Measurements from ENCODE around the gene OR14J1. TPM values are rescaled to one million over a fixed set of nuclear protein-coding genes. Genes with fewer than 3 reads are reported as not detected.
"Not testable (repeated sequence)": the region's sequence is repeated elsewhere in the genome, so short reads cannot be mapped to it uniquely, and the experiment has no call there.

OR14J1 gene, protein sequence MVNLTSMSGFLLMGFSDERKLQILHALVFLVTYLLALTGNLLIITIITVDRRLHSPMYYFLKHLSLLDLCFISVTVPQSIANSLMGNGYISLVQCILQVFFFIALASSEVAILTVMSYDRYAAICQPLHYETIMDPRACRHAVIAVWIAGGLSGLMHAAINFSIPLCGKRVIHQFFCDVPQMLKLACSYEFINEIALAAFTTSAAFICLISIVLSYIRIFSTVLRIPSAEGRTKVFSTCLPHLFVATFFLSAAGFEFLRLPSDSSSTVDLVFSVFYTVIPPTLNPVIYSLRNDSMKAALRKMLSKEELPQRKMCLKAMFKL
- total RNA-seq, result not detected

DNA sequence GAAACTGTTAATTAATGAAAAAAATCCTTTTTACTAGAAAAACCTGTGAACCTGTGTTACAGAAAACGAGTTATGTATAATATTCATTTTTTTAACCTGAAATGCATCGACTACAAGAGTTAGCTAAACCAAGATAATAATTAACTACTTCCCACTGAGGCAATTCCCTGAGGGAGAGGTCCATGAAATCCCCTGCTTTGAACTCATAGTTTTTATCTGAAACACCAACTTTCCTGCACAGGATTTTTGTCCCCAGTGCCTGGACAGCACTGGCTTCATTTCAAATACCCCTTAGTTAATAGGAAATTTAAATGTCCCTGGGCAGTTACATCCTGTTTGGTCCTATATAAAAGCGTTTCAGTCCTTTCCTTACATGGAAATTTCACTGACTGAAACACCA, at the start of gene OR14J1:
Gene OR14J1, plus strand, starts transcription at position 386 of the 400 bp plus-strand sequence. CDS start 4,989 bp downstream, outside the sequence.
- Mint-ChIP-seq H3K27ac (no peak within 1 kb of the TSS), H3K4me1 (no peaks in the 10 kb centered on the region), H3K36me3 (ENCODE audit: low read depth) (no peaks in the 10 kb centered on the region), H3K9me3 (no peaks in the 10 kb centered on the region), H3K27me3 (peaks cover 9% of the 10 kb centered on the region), H3K4me3 (no peak within 1 kb of the TSS)
- DNase-seq, result no peak
- CTCF ChIA-PET, result no interaction called here
- POLR2A ChIA-PET, result no interaction called here

DNA sequence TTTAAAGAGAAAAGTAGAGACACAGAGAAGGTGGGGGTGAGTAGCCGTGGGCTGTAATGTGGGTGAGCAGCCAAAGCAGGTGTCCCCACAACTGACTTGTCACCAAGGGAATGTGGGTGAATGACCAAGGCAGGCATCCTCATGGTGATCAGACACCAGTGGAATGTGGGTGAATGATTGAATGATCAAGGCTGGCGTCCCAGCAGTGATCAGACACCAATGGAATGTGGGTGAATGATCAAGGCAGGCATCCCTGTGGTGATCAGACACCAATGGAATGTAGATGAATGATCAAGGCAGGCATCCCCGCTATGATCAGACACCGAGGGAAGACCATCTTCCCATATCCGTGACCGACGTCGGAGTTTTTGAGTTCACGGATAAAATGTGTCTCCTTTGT, 49.8 kb upstream of the OR14J1 start:
- Mint-ChIP-seq H3K9me3 (peaks cover 3% of the 10 kb centered on the region), H3K27me3 (no peaks in the 10 kb centered on the region), H3K4me1 (no peaks in the 10 kb centered on the region), H3K36me3 (ENCODE audit: low read depth) (no peaks in the 10 kb centered on the region), H3K4me3 (no peak overlapping the region), H3K27ac (no peak overlapping the region)
- no peak for DNase-seq
- POLR2A ChIA-PET, result no interaction called here
- CTCF ChIA-PET, result no interaction called here

DNA sequence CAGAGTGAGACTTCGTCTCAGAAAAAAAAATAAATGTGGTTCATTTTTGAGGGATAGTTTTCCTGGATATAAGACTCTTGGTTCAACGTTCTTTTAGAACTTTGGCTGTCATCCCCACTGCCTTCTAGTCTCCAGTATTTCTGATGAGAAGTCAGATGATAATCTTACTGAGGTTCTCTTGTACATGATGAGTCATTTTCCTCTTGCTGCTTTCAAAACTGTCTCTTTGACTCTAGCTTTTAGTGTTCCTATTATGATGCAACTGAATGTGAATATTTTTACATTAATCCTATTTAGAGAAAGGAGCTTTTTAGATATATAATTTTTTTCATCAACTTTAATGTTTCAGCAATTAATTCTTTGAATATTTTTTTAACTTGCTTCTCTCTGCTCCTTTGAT, 46.0 kb upstream of the OR14J1 start:
- DNase-seq, result no peak
- H3K9me3 Mint-ChIP-seq, result peaks cover 3% of the 10 kb centered on the region
- POLR2A ChIA-PET, result no interaction called here
- H3K36me3 Mint-ChIP-seq (ENCODE audit: low read depth), result no peaks in the 10 kb centered on the region
- H3K4me3 Mint-ChIP-seq, result no peak overlapping the region
- no peaks in the 10 kb centered on the region for H3K4me1 Mint-ChIP-seq
- H3K27me3 Mint-ChIP-seq, result peaks cover 4% of the 10 kb centered on the region
- CTCF ChIA-PET, result no interaction called here
- H3K27ac Mint-ChIP-seq, result no peak overlapping the region

DNA sequence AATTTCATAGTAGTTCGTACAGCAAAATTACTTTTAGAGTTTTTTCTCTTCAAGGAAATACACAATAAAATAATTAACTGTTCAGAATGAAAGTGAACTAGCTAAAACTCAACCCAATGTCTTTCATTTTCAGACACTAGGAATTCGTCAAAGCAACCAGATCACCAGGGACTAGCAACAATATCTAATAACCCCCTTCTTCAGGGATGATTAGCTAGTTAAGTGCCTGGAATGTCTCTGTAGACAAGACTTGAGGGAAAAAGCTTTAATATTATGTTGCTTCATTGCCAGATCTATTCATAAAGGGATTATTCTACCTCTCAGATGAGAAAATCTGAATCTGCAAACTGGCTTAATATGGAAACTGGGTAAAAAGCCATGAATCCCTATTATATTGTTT, 41.8 kb upstream of the OR14J1 start:
- no peak overlapping the region for H3K27ac Mint-ChIP-seq
- CTCF ChIA-PET, result no interaction called here
- POLR2A ChIA-PET, result no interaction called here
- H3K9me3 Mint-ChIP-seq, result no peaks in the 10 kb centered on the region
- no peak for DNase-seq
- no peak overlapping the region for H3K4me3 Mint-ChIP-seq
- H3K27me3 Mint-ChIP-seq, result peaks cover 4% of the 10 kb centered on the region
- H3K36me3 Mint-ChIP-seq (ENCODE audit: low read depth), result no peaks in the 10 kb centered on the region
- no peaks in the 10 kb centered on the region for H3K4me1 Mint-ChIP-seq

DNA sequence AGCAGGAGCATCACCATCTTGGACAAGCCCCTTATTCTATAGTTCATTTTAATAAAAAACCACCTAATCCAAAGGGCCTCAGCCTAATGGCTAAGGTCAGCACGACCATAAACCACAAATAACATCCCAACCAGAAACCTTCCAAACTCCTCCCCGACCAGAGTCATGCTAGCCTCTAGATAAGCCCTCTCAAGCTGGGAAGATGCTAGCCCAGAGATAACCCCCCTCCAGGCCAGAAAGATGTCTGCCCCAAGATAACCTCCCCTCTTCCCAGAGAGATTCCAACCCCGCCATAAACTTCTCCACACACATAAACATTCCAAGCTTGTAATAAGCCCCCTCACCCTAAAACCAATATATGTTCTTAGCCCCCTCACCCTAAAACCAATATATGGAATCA, 38.5 kb upstream of the OR14J1 start:
- ChIA-PET POLR2A (no interaction called here), CTCF (no interaction called here)
- H3K4me1 Mint-ChIP-seq, result no peaks in the 10 kb centered on the region
- H3K27ac Mint-ChIP-seq, result no peak overlapping the region
- no peak for DNase-seq
- H3K4me3 Mint-ChIP-seq, result no peak overlapping the region
- H3K36me3 Mint-ChIP-seq (ENCODE audit: low read depth), result no peaks in the 10 kb centered on the region
- H3K9me3 Mint-ChIP-seq, result no peaks in the 10 kb centered on the region
- peaks cover 14% of the 10 kb centered on the region for H3K27me3 Mint-ChIP-seq

DNA sequence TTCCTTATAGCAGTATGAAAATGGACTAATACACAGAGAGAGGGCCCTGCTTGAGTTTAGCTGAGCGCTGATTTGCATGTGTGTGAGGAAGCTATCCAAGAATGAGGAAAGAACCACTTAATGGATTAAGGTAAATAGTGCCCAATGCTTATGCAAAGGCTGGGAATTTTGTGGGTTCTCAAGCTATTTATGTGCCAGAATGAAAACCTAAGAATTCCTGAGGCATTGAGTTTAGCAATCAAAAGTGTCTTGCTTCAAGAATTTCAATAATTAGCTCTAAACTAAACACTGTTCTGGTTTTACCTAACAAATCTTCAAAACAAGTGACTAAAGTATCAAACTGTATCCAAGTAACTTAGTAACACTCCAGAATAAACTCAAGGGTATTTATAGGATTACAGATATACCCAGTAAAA, 7.0 kb upstream of the OR14J1 start:
- H3K4me1 Mint-ChIP-seq, result no peaks in the 10 kb centered on the region
- ChIA-PET POLR2A (no interaction called here), CTCF (no interaction called here)
- H3K4me3 Mint-ChIP-seq, result no peak overlapping the region
- no peak overlapping the region for H3K27ac Mint-ChIP-seq
- H3K27me3 Mint-ChIP-seq, result peaks cover 3% of the 10 kb centered on the region
- DNase-seq, result no peak
- no peaks in the 10 kb centered on the region for H3K9me3 Mint-ChIP-seq
- H3K36me3 Mint-ChIP-seq (ENCODE audit: low read depth), result no peaks in the 10 kb centered on the region

DNA sequence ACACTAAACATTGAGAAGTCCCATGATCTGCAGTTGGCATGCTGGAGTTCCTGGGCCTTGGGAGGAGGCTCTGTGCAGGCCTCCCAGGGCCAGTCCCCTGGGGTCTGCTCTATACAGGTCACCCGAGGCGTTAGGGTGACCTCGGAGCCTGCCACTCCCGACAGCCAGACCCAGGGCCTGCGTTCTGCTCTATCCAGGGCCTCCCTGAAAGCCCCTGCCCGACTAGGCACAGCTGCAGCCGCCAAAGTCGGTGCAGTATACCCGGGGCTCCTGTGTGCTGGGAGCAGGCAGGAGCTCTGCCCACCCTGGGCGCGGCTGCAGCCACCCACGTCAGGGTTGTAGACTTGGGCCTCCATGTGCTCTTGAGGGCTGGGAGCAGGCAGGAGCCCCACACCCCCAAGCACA, 6.3 kb upstream of the OR14J1 start:
- Mint-ChIP-seq H3K27me3 (peaks cover 3% of the 10 kb centered on the region), H3K36me3 (ENCODE audit: low read depth) (no peaks in the 10 kb centered on the region), H3K4me3 (no peak overlapping the region), H3K4me1 (no peaks in the 10 kb centered on the region), H3K9me3 (no peaks in the 10 kb centered on the region), H3K27ac (no peak overlapping the region)
- POLR2A ChIA-PET, result no interaction called here
- no peak for DNase-seq
- CTCF ChIA-PET, result no interaction called here

DNA sequence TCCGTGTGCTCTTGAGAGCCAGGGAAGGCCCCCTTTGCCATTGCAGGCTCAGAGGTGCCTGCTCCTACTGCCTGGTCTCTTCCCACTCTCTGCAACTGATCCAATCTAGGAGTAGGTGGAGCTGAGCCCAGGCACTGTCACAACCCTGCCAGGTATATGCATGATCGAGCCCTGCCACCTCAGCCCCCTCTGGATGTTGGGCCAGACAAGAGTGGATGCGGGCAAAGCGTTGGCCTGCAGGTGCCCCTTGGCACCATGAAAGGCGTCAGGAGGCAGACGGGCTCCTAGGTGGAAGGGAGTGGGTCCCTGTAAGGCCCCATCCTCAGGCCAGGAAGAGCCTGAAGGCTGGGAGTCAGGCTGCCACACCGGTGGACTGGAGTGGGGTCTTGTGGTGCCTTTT, 5.9 kb upstream of the OR14J1 start:
- no peaks in the 10 kb centered on the region for H3K9me3 Mint-ChIP-seq
- H3K27ac Mint-ChIP-seq, result no peak overlapping the region
- DNase-seq, result no peak
- H3K27me3 Mint-ChIP-seq, result peaks cover 3% of the 10 kb centered on the region
- CTCF ChIA-PET, result no interaction called here
- POLR2A ChIA-PET, result no interaction called here
- no peaks in the 10 kb centered on the region for H3K36me3 Mint-ChIP-seq (ENCODE audit: low read depth)
- no peaks in the 10 kb centered on the region for H3K4me1 Mint-ChIP-seq
- no peak overlapping the region for H3K4me3 Mint-ChIP-seq

DNA sequence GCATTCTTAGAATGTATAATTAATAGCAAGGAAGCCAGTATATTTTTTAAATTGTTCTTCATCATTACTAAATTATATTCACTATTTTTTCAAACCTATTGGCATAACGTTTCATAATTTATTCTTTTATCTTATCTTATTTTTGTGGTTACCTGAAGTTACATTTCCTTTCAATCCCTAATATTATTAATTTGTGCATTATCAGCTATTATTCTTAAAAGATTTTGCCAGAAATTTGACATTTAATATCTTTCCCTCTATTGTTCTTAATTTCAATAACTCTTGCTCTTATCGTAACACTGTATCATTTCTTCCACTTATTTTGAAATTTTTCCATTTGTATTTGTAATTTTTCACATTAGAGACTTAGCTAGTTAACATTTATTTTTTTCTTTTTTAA, 18.4 kb downstream of the OR14J1 start:
- H3K9me3 Mint-ChIP-seq, result no peaks in the 10 kb centered on the region
- no peak overlapping the region for H3K27ac Mint-ChIP-seq
- CTCF ChIA-PET, result no interaction called here
- POLR2A ChIA-PET, result no interaction called here
- H3K27me3 Mint-ChIP-seq, result peaks cover 8% of the 10 kb centered on the region
- no peaks in the 10 kb centered on the region for H3K4me1 Mint-ChIP-seq
- no peaks in the 10 kb centered on the region for H3K36me3 Mint-ChIP-seq (ENCODE audit: low read depth)
- no peak for DNase-seq
- H3K4me3 Mint-ChIP-seq, result no peak overlapping the region

DNA sequence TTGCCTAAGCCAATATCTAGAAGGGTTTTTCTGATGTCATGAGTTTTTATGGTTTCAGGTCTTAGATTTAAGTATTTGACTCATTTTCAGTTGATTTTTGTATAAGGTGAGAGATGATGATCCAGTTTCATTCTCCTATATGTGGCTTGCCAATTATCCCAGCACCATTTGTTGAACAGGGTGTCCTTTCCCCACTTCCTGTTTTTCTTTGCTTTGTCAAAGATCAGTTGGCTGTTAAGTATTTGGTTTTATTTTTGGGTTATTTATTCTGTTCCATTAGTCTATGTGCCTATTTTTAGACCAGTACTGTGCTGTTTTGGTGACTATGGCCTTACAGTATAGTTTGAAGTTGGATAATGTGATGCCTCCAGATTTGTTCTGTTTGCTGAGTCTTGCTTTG, 21.8 kb downstream of the OR14J1 start:
- H3K4me1 Mint-ChIP-seq; DNase-seq; CTCF ChIA-PET; H3K36me3 Mint-ChIP-seq (ENCODE audit: low read depth); POLR2A ChIA-PET; H3K4me3 Mint-ChIP-seq; H3K9me3 Mint-ChIP-seq; H3K27ac Mint-ChIP-seq: not testable (repeated sequence)
- H3K27me3 Mint-ChIP-seq, result peaks cover 11% of the 10 kb centered on the region

DNA sequence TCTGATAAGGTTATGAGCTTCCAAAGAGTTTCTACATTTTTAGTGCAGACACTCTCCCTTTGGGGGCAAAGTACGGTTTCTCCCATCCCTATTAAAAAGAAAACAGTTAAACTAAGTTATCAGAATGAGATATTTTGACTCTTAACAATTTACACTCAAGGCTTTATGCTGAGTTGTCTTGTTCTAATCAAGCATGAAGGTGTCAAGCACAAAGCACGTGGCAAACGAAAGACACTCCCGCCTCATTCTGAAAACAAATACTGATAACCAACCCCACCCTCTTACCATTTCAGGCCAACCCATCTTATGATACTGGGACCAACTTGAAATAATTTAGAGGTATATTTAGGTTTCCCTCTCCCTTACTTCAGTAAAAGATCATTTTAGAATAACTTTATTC, 24.3 kb downstream of the OR14J1 start:
- no peaks in the 10 kb centered on the region for H3K9me3 Mint-ChIP-seq
- CTCF ChIA-PET, result no interaction called here
- no peaks in the 10 kb centered on the region for H3K36me3 Mint-ChIP-seq (ENCODE audit: low read depth)

DNA sequence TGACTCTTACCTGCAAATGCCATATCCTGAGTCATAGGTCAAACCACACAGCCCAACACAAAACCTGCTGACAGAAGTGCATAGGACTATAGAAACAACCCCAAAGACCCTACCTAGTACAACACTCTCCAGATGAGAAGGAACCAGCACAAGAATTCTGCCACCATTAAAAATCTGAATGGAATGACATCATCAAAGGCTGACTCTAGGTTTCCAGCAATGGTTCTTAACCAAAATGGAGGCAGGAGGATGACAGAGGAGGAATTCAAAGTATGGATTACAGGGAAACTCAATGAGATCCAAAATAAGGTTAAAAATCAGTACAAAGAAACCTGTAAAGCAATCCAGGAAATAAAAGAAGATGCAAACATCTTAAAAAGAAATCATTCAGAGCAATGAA, 31.2 kb downstream of the OR14J1 start:
- Mint-ChIP-seq H3K4me3 (no peak overlapping the region), H3K36me3 (ENCODE audit: low read depth) (no peaks in the 10 kb centered on the region), H3K27ac (no peak overlapping the region), H3K4me1 (no peaks in the 10 kb centered on the region), H3K9me3 (no peaks in the 10 kb centered on the region), H3K27me3 (peaks cover 25% of the 10 kb centered on the region)
- ChIA-PET POLR2A (no interaction called here), CTCF (no interaction called here)
- DNase-seq, result no peak

More for the DNA sequence above, 24.3 kb downstream of the OR14J1 start:
- H3K27ac Mint-ChIP-seq, result no peak overlapping the region
- no peak for DNase-seq
- H3K4me1 Mint-ChIP-seq, result no peaks in the 10 kb centered on the region
- peaks cover 17% of the 10 kb centered on the region for H3K27me3 Mint-ChIP-seq
- no peak overlapping the region for H3K4me3 Mint-ChIP-seq
- POLR2A ChIA-PET, result no interaction called here

DNA sequence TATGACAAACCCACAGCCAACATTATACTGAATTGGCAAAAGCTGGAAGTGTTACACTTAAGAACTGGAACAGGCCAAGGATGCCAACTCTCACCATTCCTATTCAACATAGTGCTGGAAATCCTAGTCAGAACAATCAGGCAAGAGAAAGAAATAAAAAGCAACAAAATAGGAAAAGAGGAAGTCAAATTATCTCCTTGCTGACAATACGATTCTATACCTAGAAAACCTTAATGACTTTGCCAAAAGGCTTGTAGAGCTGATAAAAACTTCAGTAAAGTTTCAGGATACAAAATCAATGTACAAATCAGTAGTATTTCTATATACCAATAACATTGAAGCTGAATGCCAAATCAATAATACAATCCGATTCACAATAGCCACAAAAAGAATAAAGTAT, 34.8 kb downstream of the OR14J1 start:
- no peaks in the 10 kb centered on the region for H3K36me3 Mint-ChIP-seq (ENCODE audit: low read depth)
- H3K4me1 Mint-ChIP-seq, result no peaks in the 10 kb centered on the region
- ChIA-PET CTCF (no interaction called here), POLR2A (no interaction called here)
- no peaks in the 10 kb centered on the region for H3K9me3 Mint-ChIP-seq
- no peak overlapping the region for H3K27ac Mint-ChIP-seq
- no peak for DNase-seq
- H3K27me3 Mint-ChIP-seq, result peaks cover 23% of the 10 kb centered on the region
- no peak overlapping the region for H3K4me3 Mint-ChIP-seq

DNA sequence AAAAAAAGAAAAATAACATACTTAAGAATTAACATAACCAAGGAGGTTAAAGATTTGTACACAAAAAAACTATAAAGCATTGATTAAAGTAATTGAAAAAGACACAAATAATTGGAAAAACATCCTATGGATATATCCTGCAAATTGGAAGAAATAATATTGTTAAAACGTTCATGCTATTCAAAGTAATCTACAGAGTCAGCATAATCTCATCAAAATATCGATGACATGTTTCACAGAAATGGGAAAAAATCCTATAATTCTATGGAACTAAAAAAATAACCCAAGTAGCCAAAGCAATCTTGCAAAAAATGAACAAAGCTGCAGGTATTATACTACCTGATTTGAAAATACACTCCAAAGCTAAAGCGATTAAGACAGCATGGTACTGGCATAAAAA, 43.9 kb downstream of the OR14J1 start:
- H3K9me3 Mint-ChIP-seq, result no peaks in the 10 kb centered on the region
- ChIA-PET POLR2A (no interaction called here), CTCF (no interaction called here)
- no peaks in the 10 kb centered on the region for H3K4me1 Mint-ChIP-seq
- H3K27me3 Mint-ChIP-seq, result peaks cover 5% of the 10 kb centered on the region
- H3K27ac Mint-ChIP-seq, result no peak overlapping the region
- H3K4me3 Mint-ChIP-seq, result no peak overlapping the region
- no peaks in the 10 kb centered on the region for H3K36me3 Mint-ChIP-seq (ENCODE audit: low read depth)
- no peak for DNase-seq
